ENCODE results near the gene QSOX2.

QSOX2 gene

DNA sequence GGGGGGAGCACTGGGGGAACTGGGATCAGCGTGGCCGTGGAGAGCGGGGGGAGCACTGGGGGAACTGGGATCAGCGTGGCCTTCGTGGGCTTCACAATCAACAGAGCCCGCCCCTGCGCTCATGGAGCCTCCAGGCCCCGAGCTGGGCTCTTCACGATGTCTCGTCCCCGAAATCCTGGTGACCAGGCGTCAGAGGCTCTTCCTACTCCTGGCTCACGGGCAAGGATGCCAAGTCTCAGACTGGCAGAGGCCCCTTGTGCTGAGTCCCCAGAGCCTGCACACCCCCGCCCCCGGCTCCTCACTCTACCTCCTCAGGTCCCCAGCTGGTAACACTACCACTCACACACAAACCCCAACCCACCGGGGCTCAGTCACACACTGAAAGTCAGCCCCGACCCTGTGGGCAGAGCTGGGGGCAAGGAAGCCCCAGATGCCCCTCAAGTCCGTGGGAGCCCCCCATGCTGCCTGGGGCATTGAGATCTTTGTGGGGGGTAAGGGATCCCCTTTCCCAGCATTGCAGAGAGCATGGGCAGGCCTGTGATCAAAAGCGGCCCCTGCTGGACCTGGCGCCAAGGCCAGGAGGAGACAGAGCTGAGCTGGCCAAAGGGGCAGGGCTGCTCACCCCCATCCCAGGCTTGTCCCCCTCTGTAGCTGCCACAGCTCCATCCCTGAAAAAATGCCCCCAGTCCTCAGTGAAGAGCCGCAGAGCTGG, 67.4 kb downstream of the QSOX2 start:
- TF ChIP-seq, protein P1, sequence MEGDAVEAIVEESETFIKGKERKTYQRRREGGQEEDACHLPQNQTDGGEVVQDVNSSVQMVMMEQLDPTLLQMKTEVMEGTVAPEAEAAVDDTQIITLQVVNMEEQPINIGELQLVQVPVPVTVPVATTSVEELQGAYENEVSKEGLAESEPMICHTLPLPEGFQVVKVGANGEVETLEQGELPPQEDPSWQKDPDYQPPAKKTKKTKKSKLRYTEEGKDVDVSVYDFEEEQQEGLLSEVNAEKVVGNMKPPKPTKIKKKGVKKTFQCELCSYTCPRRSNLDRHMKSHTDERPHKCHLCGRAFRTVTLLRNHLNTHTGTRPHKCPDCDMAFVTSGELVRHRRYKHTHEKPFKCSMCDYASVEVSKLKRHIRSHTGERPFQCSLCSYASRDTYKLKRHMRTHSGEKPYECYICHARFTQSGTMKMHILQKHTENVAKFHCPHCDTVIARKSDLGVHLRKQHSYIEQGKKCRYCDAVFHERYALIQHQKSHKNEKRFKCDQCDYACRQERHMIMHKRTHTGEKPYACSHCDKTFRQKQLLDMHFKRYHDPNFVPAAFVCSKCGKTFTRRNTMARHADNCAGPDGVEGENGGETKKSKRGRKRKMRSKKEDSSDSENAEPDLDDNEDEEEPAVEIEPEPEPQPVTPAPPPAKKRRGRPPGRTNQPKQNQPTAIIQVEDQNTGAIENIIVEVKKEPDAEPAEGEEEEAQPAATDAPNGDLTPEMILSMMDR (IDR thresholded peaks at IDR 0.05; ENCODE audit: insufficient read depth, low read length, poor library complexity, severe bottlenecking) = no peak
- no peaks in the 10 kb centered on the region for H3K36me3 ChIP-seq (ENCODE audit: control insufficient read depth, insufficient read depth, low read length)
- no peak for DNase-seq (ENCODE audit: extremely low read depth, insufficient read length)
- H3K27me3 ChIP-seq (replicated peaks; ENCODE audit: control insufficient read depth, insufficient read depth, low read length) = no peaks in the 10 kb centered on the region; the same call in 1 of the 2 replicates
- H3K4me3 ChIP-seq (replicated peaks; ENCODE audit: low read depth, low read length) = no peak overlapping the region

DNA sequence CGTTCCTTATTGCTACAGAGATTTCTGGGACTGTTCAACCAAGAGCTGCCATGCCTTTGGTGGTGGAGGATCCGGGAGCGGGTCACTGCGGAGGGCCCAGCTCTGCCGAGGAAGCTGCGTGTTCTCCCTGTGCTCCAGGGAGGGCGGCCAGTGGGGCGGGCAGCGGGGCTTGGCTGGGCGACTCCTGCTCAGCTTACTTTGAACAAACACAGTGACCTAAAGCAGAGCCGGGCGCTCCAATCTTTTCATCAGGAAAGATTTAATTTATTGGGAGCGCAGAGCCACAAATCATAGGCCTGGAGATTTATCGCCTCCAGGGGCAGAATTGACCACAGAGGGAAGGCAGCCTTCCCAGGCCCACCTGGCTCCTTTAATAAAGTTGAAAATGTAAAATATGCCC, 68.4 kb downstream of the QSOX2 start:
- H3K4me3 ChIP-seq (replicated peaks; ENCODE audit: low read depth, low read length) = no peak overlapping the region
- H3K27me3 ChIP-seq (replicated peaks; ENCODE audit: control insufficient read depth, insufficient read depth, low read length) = no peaks in the 10 kb centered on the region; the same call in 1 of the 2 replicates
- DNase-seq (ENCODE audit: extremely low read depth, insufficient read length) = no peak
- TF ChIP-seq, protein P1 (IDR thresholded peaks at IDR 0.05; ENCODE audit: insufficient read depth, low read length, poor library complexity, severe bottlenecking) = no peak
- no peaks in the 10 kb centered on the region for H3K36me3 ChIP-seq (ENCODE audit: control insufficient read depth, insufficient read depth, low read length)

DNA sequence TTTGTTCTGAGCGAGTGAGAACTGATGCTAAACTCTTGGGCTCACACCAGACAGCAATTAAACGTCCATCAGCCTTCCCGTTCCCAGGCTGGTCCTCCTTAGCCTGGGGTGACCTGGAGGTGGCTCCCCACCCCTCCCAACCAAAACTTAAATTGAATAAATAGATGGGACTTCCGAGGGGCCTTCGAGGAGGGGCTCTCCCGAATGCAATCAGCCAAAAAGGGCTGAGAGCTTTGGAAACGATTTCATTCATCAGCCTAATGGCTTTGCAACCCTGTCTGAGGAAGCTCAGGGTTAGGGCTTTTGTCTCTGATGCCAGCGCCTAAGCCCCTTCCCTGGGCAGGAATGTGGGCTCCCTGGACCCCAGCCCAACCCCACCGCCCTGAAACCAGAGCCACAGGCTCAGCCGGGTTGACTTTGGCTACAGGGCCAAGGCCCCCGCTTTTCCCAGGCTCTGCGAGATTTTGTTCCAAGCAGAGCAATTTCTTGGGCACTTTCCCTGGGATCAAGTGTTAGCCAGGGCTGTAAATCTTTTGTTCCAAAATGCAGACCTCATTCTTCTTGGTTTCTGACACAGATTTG, 69.9 kb downstream of the QSOX2 start:
- Histone ChIP-seq H3K36me3 (ENCODE audit: control insufficient read depth, insufficient read depth, low read length) (no peaks in the 10 kb centered on the region), H3K27me3 (replicated peaks; ENCODE audit: control insufficient read depth, insufficient read depth, low read length) (no peaks in the 10 kb centered on the region; the same call in 1 of the 2 replicates), H3K4me3 (replicated peaks; ENCODE audit: low read depth, low read length) (no peak overlapping the region)
- TF ChIP-seq, protein P1 (IDR thresholded peaks at IDR 0.05; ENCODE audit: insufficient read depth, low read length, poor library complexity, severe bottlenecking) = no peak
- DNase-seq (ENCODE audit: extremely low read depth, insufficient read length) = no peak

DNA sequence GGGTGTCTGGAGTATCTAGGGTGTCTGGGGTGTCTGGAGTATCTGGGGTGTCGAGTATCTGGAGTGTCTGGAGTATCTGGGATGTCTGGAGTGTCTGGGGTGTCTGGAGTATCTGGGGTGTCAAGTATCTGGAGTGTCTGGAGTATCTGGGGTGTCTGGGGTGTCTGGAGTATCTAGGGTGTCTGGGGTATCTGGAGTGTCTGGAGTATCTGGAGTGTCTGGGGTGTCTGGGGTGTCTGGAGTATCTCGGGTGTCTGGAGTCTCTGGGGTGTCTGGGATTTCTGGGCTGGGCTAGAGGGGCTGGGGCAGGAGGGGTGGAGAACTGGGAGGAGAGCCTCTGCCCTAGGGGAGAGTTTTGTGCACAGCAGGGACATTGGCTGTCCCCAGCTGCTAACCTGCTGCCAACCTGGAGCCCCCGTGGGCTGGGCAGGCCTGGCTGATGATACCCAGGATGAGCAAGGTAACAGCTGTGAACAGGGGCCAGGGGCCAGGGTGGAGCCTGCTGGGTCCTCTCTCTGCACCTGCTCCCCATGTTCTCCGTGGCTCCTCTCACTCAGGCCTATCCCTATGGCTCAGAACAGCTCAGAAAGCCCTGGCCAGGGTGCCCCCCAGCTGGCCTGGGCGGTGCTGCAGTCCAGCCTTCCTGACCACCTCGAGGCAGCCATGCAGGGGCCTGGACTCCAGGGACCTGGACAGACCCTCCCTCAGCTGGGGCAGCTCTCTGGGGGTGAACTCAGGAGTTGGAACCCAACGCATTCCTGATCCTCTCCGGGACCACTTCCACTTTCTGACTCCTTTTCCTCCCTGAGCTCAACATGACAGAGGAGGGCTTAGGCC, 70.6 kb downstream of the QSOX2 start:
- TF ChIP-seq, protein P1 (IDR thresholded peaks at IDR 0.05; ENCODE audit: insufficient read depth, low read length, poor library complexity, severe bottlenecking) = no peak
- Histone ChIP-seq H3K36me3 (ENCODE audit: control insufficient read depth, insufficient read depth, low read length) (no peaks in the 10 kb centered on the region), H3K4me3 (replicated peaks; ENCODE audit: low read depth, low read length) (no peak overlapping the region), H3K27me3 (replicated peaks; ENCODE audit: control insufficient read depth, insufficient read depth, low read length) (no peaks in the 10 kb centered on the region; the same call in 1 of the 2 replicates)
- DNase-seq (ENCODE audit: extremely low read depth, insufficient read length) = no peak

DNA sequence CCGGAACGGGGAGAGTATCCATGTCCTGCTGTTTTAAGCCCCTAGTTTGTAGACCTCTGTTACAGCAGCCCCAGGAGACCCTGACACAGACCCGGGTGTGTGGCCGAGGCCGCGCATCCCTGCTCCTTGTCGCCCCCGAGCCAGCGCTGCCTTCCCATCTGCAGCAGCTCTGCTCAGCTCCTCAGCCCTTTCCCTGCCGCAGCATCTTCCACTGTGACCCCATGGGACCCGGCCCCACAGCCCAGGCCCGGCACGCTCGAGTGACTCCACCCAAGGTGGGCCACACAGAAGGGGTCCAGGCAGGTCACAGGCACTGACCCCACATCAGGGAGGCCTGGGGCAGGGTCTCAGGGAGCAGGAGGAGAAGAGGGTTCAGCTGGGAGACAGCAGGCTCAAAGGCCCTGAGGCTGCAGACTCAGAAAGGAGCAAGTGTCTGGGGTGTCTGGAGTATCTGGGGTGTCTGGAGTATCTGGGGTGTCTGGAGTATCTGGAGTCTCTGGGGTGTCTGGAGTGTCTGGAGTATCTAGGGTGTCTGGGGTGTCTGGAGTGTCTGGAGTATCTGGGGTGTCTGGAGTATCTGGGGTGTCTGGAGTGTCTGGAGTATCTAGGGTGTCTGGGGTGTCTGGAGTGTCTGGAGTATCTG, 71.8 kb downstream of the QSOX2 start:
- Histone ChIP-seq H3K27me3 (replicated peaks; ENCODE audit: control insufficient read depth, insufficient read depth, low read length) (peaks cover 1% of the 10 kb centered on the region; the same call in 1 of the 2 replicates), H3K36me3 (ENCODE audit: control insufficient read depth, insufficient read depth, low read length) (no peaks in the 10 kb centered on the region), H3K4me3 (replicated peaks; ENCODE audit: low read depth, low read length) (no peak overlapping the region)
- TF ChIP-seq, protein P1 (IDR thresholded peaks at IDR 0.05; ENCODE audit: insufficient read depth, low read length, poor library complexity, severe bottlenecking) = no peak
- no peak for DNase-seq (ENCODE audit: extremely low read depth, insufficient read length)
